GM21619 (cell line): Measurements from ENCODE around the gene OR2A2.
"Not testable (repeated sequence)": the region's sequence is repeated elsewhere in the genome, so short reads cannot be mapped to it uniquely, and the experiment has no call there.

Source experiments
- ATAC-seq: cut with Tn5 transposase; IDR thresholded peaks from one replicate; pipeline ENCODE4 v1.9.1; 2021; ENCODE audit not compliant: unreplicated experiment

OR2A2 gene, protein sequence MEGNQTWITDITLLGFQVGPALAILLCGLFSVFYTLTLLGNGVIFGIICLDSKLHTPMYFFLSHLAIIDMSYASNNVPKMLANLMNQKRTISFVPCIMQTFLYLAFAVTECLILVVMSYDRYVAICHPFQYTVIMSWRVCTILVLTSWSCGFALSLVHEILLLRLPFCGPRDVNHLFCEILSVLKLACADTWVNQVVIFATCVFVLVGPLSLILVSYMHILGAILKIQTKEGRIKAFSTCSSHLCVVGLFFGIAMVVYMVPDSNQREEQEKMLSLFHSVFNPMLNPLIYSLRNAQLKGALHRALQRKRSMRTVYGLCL

DNA sequence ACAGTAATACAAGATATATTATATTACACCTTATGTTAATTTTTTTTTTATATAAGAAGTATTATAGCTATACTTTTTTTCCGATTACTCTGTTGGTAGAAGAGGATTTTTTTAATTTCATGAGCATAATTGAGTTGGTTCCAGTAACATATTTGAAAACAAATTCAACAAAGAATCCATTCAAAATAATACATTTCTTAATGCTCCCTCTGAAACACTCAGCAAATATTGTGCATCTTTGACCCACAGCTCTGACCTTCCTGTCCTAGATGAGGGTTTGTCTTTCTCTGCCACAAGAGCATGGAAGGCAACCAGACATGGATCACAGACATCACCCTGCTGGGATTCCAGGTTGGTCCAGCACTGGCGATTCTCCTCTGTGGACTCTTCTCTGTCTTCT, at the start of gene OR2A2:
Gene OR2A2 (plus strand): TSS at position 301 of the 400 bp plus-strand sequence. CDS start 0 bp downstream, at position 301.
- ATAC-seq: no peak

DNA sequence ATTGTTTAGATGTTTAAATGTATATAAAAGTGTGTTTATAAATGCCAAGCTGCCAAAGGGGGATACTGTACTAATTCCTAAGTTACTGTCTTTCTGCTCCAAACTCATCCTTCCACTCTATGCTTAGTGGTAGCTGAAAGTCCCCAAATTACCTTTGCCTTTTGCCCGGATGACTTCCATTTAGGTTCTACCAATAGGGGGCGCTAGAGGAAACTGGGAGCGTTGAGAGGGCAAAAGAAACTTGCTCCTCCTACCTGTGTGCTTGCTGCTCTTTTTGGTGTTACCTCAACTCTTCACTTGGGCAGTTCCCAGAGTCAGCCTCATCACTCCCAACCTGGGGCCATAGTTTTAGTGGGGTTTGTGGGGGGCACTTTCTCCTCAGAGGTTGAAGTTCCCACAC, 45.7 kb upstream of the OR2A2 start:
- no peak for ATAC-seq

DNA sequence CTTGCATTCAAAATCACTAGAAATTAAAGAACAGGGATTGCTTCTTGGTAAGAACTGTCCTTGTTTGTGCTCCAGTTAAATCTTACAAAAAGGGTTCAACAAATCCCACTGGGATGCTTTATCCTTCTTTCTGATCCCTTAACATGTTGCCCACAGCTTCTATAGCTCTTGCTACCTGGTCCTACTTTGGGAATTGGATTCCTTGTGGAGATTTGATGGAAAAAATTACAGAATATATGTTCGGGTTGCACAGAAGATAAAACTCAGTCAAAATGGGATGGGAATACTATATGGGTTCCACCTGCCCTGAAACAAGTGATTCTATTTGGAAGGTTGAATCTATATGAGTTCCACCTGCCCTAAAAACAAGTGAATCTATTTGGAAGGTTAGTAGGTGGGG, 39.9 kb upstream of the OR2A2 start, which contains the start of gene OR2A25:
Gene OR2A25 (plus strand): TSS at position 301 of the 400 bp plus-strand sequence. CDS start 4,409 bp downstream, outside the sequence.
- ATAC-seq: no peak

DNA sequence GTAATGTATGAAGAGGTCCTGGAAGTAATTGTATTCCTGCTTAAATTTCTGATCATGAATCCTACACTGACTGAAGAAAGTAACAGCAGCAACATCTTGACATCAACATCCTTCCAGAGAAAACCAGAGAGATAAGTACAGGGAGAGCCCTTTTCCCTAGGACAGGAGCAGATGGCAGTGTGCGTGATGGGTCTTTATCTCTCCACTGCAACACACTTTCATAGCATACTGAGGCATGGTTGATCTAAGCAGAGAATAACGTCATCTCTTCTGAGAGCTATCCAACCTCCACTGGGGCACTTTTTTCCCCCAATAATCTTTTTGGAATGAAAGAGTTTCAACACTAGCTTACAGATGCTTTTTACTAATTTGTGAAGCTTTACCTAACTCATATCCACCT, 39.4 kb upstream of the OR2A2 start:
- no peak for ATAC-seq

DNA sequence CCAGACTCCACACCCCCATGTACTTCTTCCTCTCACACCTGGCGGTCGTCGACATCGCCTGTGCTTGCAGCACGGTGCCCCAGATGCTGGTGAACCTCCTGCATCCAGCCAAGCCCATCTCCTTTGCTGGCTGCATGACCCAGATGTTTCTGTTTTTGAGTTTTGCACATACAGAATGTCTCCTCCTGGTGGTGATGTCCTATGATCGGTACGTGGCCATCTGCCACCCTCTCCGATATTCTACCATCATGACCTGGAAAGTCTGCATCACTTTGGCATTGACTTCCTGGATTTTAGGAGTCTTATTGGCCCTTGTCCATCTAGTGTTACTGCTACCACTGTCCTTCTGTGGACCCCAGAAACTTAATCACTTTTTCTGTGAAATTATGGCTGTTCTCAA, 35.0 kb upstream of the OR2A2 start:
- ATAC-seq: no peak

DNA sequence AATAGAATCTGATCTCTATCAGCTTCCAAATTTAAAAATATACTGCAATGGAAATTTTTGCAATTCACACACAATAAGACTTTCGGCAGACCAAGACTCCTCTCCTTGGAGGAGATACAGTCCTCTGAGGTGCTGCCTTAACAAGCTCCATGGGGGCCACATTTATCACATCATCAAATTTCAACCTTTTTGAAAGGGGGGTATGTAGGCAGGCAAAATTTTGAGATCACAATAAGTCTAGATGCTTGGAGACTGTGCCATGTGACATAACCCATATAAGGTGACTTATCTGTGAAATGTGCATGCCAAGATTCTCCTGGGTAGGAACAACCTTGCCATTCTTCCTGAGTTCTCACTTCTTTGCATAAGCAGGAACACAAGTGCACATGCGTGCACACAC, 23.4 kb upstream of the OR2A2 start, which contains the start of gene OR2A12:
Gene OR2A12 (plus strand): TSS at position 301 of the 400 bp plus-strand sequence. CDS start 8,830 bp downstream, outside the sequence.
- no peak for ATAC-seq

DNA sequence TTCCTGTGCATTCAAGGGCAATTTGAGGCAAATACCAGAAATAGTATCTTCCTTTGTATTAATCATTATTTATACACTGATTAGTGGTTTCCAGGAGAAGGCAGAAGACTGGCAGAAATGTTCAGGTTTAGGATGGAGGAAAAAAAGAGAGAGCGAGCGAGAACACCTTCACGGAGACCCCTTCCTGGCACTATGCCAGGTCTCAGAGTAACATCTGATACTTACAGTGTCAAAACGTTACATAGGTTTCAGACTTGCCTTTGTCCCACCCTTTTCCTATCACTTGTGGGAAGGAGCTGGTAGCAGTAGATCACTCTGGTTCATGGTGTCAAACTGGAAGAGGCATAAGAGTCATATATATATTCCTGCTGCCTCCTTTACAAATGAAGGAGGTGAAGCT, 22.7 kb upstream of the OR2A2 start:
- no peak for ATAC-seq

DNA sequence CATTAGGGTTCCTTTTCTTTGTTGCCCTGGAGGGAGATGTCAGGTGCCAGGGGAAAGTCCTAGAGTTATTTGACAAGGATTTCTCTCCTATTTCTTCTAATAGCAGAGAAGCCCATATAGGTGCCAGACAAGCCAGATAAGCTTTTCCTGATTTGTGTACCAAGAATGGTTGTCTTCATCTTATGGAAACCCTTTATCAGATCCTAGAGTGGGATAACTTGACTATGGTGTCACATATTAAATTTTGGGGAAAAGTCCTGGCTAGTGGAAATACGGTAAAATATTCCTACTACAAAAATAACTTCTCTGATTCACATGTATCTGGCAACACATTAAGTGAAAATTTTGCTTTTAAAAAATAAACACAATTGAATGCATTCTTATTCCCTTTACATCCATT, 22.2 kb upstream of the OR2A2 start:
- no peak for ATAC-seq

DNA sequence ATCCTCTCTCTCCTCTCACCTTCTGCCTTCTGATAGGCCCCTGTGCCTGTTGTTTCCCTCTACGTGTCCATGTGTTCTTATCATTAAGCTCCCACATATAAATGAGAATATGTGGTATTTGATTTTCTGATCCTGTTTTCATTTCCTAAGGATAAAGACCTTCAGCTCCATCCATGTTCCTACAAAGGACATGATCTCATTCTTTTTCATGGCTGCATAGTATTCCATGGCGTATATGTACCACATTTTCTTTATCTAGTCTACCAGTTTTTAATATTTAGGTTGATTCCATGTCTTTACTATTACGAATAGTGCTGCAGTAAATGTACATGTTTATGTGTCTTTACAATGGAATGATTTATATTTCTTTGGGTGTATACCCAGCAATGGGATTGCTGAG, 18.7 kb upstream of the OR2A2 start:
- ATAC-seq: no peak

DNA sequence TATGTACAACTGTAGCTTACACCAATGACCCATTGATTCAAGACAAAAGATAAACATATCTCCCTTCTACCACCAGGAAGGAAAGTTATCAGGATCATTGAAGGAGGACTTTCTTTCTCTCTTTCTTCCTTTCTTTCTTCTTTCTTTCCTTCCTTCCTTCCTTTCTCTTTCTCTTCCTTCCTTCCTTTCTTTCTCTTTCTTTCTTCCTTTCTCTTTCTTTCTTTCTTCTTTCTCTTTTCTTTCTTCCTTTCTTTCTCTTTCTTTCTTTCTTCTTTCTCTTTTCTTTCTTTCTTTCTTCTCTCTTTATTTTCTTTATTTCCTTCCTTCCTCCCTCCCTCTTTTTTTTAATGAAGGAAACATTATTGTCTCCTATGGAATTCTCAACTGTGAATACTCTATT, 10.6 kb upstream of the OR2A2 start:
- no peak for ATAC-seq

DNA sequence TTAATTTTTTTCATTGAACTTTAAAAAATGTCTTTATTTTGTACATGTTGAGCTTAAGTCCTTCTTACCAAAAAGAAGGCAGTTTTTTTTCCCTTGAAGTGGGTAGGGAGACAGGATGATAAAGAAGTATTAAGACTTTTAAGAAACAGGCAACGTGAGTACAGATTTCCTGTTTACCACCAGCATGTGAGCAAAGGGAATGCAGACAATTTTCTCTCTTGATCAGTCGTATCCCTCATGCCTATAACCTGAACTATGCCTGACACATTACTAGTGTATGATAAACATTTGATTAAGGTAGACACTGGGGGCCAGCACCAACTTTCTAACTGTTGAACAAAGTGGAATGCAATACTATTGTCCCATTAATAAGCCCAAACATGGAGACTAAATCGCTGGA, 8.8 kb upstream of the OR2A2 start:
- no peak for ATAC-seq

DNA sequence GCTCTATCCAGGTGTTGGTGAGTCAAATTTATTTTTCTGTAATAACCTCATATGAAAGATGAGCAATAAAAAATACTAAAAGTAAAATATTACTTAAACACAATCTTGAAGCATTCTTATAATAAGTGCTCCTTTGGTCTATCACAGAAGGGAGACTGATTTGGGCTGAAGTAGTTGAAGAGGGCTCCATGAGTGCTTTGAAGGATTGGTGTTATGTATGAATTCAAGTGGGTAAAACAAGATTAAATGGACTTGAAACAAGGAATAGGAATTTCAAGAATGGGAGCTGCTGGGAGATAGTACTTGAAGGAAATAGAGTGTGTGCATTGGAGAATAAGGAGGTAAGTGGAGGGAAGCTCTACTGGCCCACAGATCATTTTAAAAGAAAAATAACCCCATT, 7.3 kb upstream of the OR2A2 start:
- no peak for ATAC-seq

DNA sequence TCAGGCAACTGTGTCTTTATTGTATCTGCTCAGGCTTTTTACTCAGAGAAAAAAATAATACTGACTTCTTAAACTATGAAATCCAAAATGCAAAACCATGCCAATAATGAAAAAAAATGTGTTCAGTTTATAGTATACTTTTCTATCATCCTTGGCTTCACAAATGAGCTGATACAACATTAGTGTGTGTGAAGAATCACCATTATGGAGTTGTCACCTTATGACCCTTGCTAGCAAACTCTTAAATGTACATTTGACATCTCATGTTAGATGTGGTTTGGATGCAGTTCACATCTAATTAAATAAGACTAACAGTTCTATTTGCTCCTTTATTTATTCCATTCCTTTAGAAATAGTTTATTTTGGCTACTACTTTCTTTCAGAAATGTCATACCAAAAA, 4.2 kb upstream of the OR2A2 start:
- ATAC-seq: no peak

DNA sequence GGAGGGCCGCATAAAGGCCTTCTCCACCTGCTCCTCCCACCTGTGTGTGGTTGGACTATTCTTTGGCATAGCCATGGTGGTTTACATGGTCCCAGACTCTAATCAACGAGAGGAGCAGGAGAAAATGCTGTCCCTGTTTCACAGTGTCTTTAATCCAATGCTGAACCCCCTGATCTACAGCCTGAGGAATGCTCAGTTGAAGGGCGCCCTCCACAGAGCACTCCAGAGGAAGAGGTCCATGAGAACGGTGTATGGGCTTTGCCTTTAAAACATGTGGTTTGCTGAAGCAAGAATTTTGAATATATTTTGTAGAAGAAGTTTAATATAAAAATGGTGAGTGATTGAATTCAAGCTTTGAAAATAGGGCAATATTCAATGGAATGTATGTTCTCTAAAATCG, 889 bp downstream of the OR2A2 start:
- no peak for ATAC-seq

DNA sequence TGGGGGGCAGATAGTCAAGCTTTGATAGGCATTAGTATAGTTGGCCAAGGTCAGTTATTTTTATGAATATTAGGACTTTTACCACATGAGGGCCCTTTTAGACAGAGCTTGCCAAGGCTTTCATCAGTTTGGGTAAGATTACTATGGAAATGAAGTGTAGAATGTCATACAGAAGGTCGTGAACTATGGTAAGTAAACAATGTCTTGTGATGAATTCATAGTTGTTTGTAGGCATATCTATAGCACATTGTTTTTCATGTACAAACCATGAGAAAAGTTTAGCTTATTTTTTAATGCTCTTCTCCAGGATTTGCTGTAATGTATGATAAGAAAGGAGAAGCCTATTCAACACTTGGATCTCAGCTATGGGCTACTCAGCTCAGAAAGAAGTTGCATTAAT, 4.3 kb downstream of the OR2A2 start:
- no peak for ATAC-seq

DNA sequence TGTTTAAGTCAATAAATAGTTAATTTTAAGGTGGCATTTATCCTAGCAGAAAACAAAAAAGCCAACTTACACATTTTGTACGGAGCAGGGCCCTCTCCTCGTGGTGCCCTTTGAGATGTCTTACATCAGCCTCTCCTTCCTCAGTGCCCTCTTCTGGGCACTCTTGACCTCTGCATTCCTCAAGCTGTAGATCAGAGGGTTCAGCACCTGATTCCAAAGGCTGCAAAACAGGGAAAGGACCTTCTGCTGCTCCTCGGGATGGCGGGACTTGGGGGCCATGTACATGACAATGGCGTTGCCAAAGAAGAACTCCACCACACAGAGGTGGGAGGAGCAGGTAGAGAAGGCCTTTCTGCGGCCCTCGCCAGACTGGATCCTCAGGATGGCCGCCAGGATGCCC, 9.0 kb downstream of the OR2A2 start:
- ATAC-seq: no peak

DNA sequence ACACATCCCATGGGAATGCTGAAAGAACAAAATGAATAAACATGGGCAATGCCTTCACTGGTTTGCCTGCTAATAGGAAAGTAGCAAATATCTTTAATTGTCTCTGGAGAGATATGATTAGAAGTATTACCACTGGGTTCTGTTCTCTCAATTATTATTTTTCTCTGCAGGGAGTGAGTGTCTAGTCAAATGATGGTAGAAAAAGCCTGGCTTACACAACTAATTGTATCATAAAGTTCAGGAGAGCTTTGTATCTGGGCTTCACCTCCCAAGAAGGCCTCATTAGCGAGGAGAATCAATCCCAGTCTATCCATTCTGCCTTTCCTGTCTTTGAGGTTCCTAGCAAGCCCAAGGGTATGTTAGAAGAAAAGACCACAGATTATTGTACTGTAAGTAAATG, 13.5 kb downstream of the OR2A2 start, which contains the start of gene OR2A14:
Gene OR2A14 (plus strand): TSS at position 301 of the 400 bp plus-strand sequence. CDS start 5,937 bp downstream, outside the sequence.
- ATAC-seq: no peak

DNA sequence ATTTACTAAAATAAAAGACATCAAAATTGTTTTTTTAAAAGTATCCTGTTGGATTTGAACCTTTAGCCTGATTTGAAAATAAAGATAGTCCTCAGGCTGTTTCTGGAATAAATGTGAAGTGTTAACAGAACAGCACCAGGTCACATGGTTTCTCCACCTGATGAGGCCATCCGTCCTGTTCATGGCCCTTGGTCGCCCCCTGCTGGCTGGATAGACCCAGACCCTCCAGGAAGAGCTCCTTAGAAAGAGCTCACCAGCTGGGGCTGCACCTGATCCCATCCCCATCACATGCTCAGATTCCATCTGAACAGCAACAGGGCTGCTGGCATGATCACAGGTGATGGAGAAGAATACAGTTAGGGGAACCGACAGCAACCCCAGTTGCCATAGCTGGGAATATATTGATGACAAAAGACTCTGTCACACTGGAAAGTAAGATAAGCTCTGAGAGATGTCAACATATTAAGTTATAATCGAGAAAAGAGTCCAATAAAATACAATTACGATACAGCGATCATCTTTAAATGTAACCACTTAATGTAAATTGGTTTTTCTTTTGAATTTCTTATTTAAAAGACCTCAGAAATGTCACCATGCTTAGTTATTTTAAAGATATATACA, 18.4 kb downstream of the OR2A2 start:
- ATAC-seq: peak; percentile 100

DNA sequence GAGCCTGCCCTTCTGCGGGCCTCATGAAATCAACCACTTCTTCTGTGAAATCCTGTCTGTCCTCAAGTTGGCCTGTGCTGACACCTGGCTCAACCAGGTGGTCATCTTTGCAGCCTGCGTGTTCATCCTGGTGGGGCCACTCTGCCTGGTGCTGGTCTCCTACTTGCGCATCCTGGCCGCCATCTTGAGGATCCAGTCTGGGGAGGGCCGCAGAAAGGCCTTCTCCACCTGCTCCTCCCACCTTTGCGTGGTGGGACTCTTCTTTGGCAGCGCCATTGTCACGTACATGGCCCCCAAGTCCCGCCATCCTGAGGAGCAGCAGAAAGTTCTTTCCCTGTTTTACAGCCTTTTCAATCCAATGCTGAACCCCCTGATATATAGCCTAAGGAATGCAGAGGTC, 20.2 kb downstream of the OR2A2 start:
- not testable (repeated sequence) for ATAC-seq

DNA sequence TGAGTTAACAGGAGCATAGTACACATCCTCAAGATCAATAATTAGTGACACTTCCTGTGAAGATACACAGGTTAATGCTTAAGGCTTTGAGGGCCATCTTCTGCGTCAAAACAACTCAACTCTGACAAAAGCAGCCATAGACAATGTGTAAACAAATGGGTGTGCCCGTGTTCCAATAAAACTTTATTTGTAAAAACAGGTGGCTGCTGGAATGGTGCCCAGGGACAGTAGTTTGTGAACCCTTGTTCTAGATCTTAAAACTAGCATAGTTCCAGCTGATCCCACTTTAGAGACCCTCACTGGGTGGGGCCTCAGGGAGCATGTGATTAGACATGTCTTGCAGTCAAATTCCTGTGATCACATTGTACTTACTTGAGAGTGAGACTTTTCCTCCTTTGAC, 21.3 kb downstream of the OR2A2 start:
- no peak for ATAC-seq

DNA sequence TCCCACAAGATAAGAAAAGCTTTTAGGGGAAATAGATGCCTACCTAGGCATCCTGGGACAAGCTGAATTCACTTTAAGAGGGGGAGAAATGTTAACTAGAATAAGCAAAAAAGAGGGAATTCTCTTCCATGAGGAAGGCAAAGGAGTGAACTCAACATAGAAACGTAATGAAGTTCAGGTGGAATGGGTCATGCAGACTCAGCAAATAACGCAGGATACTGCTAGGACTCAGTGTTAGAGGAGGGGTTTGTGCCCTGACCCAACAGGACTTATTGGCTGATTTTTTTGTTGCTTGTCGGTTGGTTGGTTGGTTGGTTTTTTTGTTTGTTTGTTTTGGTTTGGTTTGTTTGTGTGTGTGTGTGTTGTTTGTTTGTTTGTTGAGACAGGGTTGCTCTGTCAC, 22.9 kb downstream of the OR2A2 start:
- ATAC-seq: no peak

DNA sequence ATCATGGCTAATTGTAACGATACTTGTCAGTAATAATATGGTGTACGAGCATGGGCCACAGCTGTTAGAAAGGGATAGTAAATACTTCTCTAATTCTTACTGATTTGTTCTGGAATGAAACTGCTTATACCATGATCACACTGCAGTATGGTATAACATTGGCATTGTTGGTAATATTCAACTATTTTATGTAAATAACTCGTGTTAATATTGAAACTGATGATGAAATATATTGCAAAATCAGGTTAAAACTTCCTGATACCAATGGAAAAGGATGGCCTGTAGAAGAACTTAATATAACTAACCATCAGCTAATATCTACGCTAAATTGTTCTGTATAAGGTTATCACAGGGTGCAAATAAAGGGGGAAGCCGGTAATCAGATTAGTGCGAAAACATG, 23.9 kb downstream of the OR2A2 start:
- peak; percentile 45 for ATAC-seq
